ENCODE measurements around the gene CPSF3.

Gene CPSF3

GRCh38 chr2:9380702-9381628 is 42.5 kb upstream of the CPSF3 start:
- Histone ChIP-seq H2BK5ac (ENCODE audit: low read depth, low read length, poor library complexity, severe bottlenecking) (no peak overlapping the region), H2BK120ac (ENCODE audit: low read depth, low read length) (peak overlapping the region; percentile 56), H3K18ac (ENCODE audit: low read depth in 1 of 2, low read length in 2 of 2) (peak overlapping the region; percentile 65 to 97), H2BK15ac (ENCODE audit: low read depth, poor library complexity, severe bottlenecking) (peak overlapping the region; percentile 30), H2AFZ (ENCODE audit: low read depth, low read length) (no peak overlapping the region), H3K79me1 (replicated peaks; ENCODE audit: low read length, poor library complexity, severe bottlenecking) (peaks cover 10% of the 10 kb centered on the region), H2BK12ac (ENCODE audit: low read length in 2 of 2) (peak overlapping the region; percentile 60 to 70), H3K14ac (ENCODE audit: low read length in 2 of 2) (peak overlapping the region in 1 of 2 experiments; percentile 72), H3K23ac (ENCODE audit: low read length in 2 of 2) (peak overlapping the region in 1 of 2 experiments; percentile 16), H3K9ac (ENCODE audit: low read length) (peak overlapping the region; percentile 81), H3K4ac (ENCODE audit: low read depth in 1 of 2, low read length in 2 of 2) (peak overlapping the region; percentile 50 to 72), H3K4me3 (ENCODE audit: insufficient read depth in 1 of 2, low read depth in 1 of 2, low read length in 2 of 2) (peak overlapping the region in 1 of 2 experiments; percentile 39), H3K4me1 (ENCODE audit: control insufficient read depth, insufficient read depth, low read depth, low read length) (peaks cover 34% of the 10 kb centered on the region), H2AK5ac (ENCODE audit: low read length, severe bottlenecking) (peak overlapping the region; percentile 13), H4K8ac (ENCODE audit: low read length) (peak overlapping the region; percentile 54), H3K36me3 (ENCODE audit: control insufficient read depth in 1 of 2, insufficient read depth in 2 of 2, low read depth in 1 of 2, low read length in 2 of 2) (peaks cover 20 to 58% of the 10 kb centered on the region in 2 experiments), H3K27me3 (ENCODE audit: control insufficient read depth in 1 of 2, insufficient read depth in 1 of 2, low read length in 2 of 2) (no peaks in the 10 kb centered on the region), H4K91ac (ENCODE audit: low read length) (peak overlapping the region; percentile 62), H3K9me3 (ENCODE audit: control insufficient read depth, low read length) (no peaks in the 10 kb centered on the region), H3K27ac (ENCODE audit: low read length, poor library complexity, severe bottlenecking) (peak overlapping the region; percentile 85), H3K4me2 (ENCODE audit: low read length, poor library complexity, severe bottlenecking) (no peak overlapping the region)
- DNase-seq: peak; percentile 94
- WGBS: 51% methylated on average over 18 of the region's 18 CpGs

GRCh38 chr2:9382604-9383235 is 40.7 kb upstream of the CPSF3 start:
- DNase-seq: no peak
- Histone ChIP-seq H2BK120ac (ENCODE audit: low read depth, low read length) (no peak overlapping the region), H3K4me3 (ENCODE audit: insufficient read depth in 1 of 2, low read depth in 1 of 2, low read length in 2 of 2) (no peak overlapping the region), H2AK5ac (ENCODE audit: low read length, severe bottlenecking) (peak overlapping the region; percentile 64), H3K27me3 (ENCODE audit: control insufficient read depth in 1 of 2, insufficient read depth in 1 of 2, low read length in 2 of 2) (no peaks in the 10 kb centered on the region), H3K4ac (ENCODE audit: low read depth in 1 of 2, low read length in 2 of 2) (no peak overlapping the region), H3K23ac (ENCODE audit: low read length in 2 of 2) (no peak overlapping the region), H3K27ac (ENCODE audit: low read length, poor library complexity, severe bottlenecking) (peak overlapping the region; percentile 22), H3K4me2 (ENCODE audit: low read length, poor library complexity, severe bottlenecking) (no peak overlapping the region), H3K79me1 (replicated peaks; ENCODE audit: low read length, poor library complexity, severe bottlenecking) (peaks cover 7% of the 10 kb centered on the region), H4K91ac (ENCODE audit: low read length) (peak overlapping the region; percentile 36), H4K8ac (ENCODE audit: low read length) (no peak overlapping the region), H3K9me3 (ENCODE audit: control insufficient read depth, low read length) (no peaks in the 10 kb centered on the region), H3K9ac (ENCODE audit: low read length) (no peak overlapping the region), H2BK12ac (ENCODE audit: low read length in 2 of 2) (peak overlapping the region in 1 of 2 experiments; percentile 55), H2AFZ (ENCODE audit: low read depth, low read length) (no peak overlapping the region), H3K18ac (ENCODE audit: low read depth in 1 of 2, low read length in 2 of 2) (no peak overlapping the region), H2BK15ac (ENCODE audit: low read depth, poor library complexity, severe bottlenecking) (no peak overlapping the region), H3K4me1 (ENCODE audit: control insufficient read depth, insufficient read depth, low read depth, low read length) (peaks cover 35% of the 10 kb centered on the region), H2BK5ac (ENCODE audit: low read depth, low read length, poor library complexity, severe bottlenecking) (no peak overlapping the region), H3K36me3 (ENCODE audit: control insufficient read depth in 1 of 2, insufficient read depth in 2 of 2, low read depth in 1 of 2, low read length in 2 of 2) (peaks cover 18 to 57% of the 10 kb centered on the region in 2 experiments), H3K14ac (ENCODE audit: low read length in 2 of 2) (no peak overlapping the region)
- 91% methylated on average over 6 of the region's 6 CpGs for WGBS

- H4K8ac ChIP-seq (ENCODE audit: low read length): no peak overlapping the region
- no peak overlapping the region for H3K23ac ChIP-seq (ENCODE audit: low read length in 2 of 2)
- peaks cover 26% of the 10 kb centered on the region for H3K4me1 ChIP-seq (ENCODE audit: control insufficient read depth, insufficient read depth, low read depth, low read length)
- H2AK5ac ChIP-seq (ENCODE audit: low read length, severe bottlenecking): no peak overlapping the region
- H3K18ac ChIP-seq (ENCODE audit: low read depth in 1 of 2, low read length in 2 of 2): no peak overlapping the region
- no peak overlapping the region for H3K4me2 ChIP-seq (ENCODE audit: low read length, poor library complexity, severe bottlenecking)
- no peak overlapping the region for H3K14ac ChIP-seq (ENCODE audit: low read length in 2 of 2)
- no peak overlapping the region for H2BK15ac ChIP-seq (ENCODE audit: low read depth, poor library complexity, severe bottlenecking)
- H2AFZ ChIP-seq (ENCODE audit: low read depth, low read length): no peak overlapping the region
- no peaks in the 10 kb centered on the region for H3K27me3 ChIP-seq (ENCODE audit: control insufficient read depth in 1 of 2, insufficient read depth in 1 of 2, low read length in 2 of 2)
- H3K9ac ChIP-seq (ENCODE audit: low read length): no peak overlapping the region
- H4K91ac ChIP-seq (ENCODE audit: low read length): no peak overlapping the region
- H2BK12ac ChIP-seq (ENCODE audit: low read length in 2 of 2): no peak overlapping the region
- H3K27ac ChIP-seq (ENCODE audit: low read length, poor library complexity, severe bottlenecking): no peak overlapping the region
- no peak overlapping the region for H3K4ac ChIP-seq (ENCODE audit: low read depth in 1 of 2, low read length in 2 of 2)
- WGBS: 98% methylated on average over 4 of the region's 4 CpGs
- H2BK120ac ChIP-seq (ENCODE audit: low read depth, low read length): no peak overlapping the region
- peaks cover 32 to 69% of the 10 kb centered on the region in 2 experiments for H3K36me3 ChIP-seq (ENCODE audit: control insufficient read depth in 1 of 2, insufficient read depth in 2 of 2, low read depth in 1 of 2, low read length in 2 of 2)
- no peaks in the 10 kb centered on the region for H3K9me3 ChIP-seq (ENCODE audit: control insufficient read depth, low read length)
- no peak for DNase-seq
- peaks cover 10% of the 10 kb centered on the region for H3K79me1 ChIP-seq (replicated peaks; ENCODE audit: low read length, poor library complexity, severe bottlenecking)
- H3K4me3 ChIP-seq (ENCODE audit: insufficient read depth in 1 of 2, low read depth in 1 of 2, low read length in 2 of 2): no peak overlapping the region
- no peak overlapping the region for H2BK5ac ChIP-seq (ENCODE audit: low read depth, low read length, poor library complexity, severe bottlenecking)
These were observed 38.9 kb upstream of the CPSF3 start for GRCh38 chr2:9384521-9384920.

- no peak overlapping the region for H2BK15ac ChIP-seq (ENCODE audit: low read depth, poor library complexity, severe bottlenecking)
- no peaks in the 10 kb centered on the region for H3K9me3 ChIP-seq (ENCODE audit: control insufficient read depth, low read length)
- H4K91ac ChIP-seq (ENCODE audit: low read length): no peak overlapping the region
- no peak for DNase-seq
- no peak overlapping the region for H2BK5ac ChIP-seq (ENCODE audit: low read depth, low read length, poor library complexity, severe bottlenecking)
- peak overlapping the region; percentile 85 for H3K27ac ChIP-seq (ENCODE audit: low read length, poor library complexity, severe bottlenecking)
- H3K27me3 ChIP-seq (ENCODE audit: control insufficient read depth in 1 of 2, insufficient read depth in 1 of 2, low read length in 2 of 2): no peaks in the 10 kb centered on the region
- no peak overlapping the region for H3K4me2 ChIP-seq (ENCODE audit: low read length, poor library complexity, severe bottlenecking)
- H3K4me1 ChIP-seq (ENCODE audit: control insufficient read depth, insufficient read depth, low read depth, low read length): peaks cover 28% of the 10 kb centered on the region
- H3K36me3 ChIP-seq (ENCODE audit: control insufficient read depth in 1 of 2, insufficient read depth in 2 of 2, low read depth in 1 of 2, low read length in 2 of 2): peaks cover 44 to 82% of the 10 kb centered on the region in 2 experiments
- no peak overlapping the region for H3K14ac ChIP-seq (ENCODE audit: low read length in 2 of 2)
- H2BK120ac ChIP-seq (ENCODE audit: low read depth, low read length): no peak overlapping the region
- H3K18ac ChIP-seq (ENCODE audit: low read depth in 1 of 2, low read length in 2 of 2): no peak overlapping the region
- H2AK5ac ChIP-seq (ENCODE audit: low read length, severe bottlenecking): peak overlapping the region; percentile 36
- peaks cover 20% of the 10 kb centered on the region for H3K79me1 ChIP-seq (replicated peaks; ENCODE audit: low read length, poor library complexity, severe bottlenecking)
- WGBS: 89% methylated on average over 6 of the region's 6 CpGs
- H3K9ac ChIP-seq (ENCODE audit: low read length): no peak overlapping the region
- H3K23ac ChIP-seq (ENCODE audit: low read length in 2 of 2): no peak overlapping the region
- H2AFZ ChIP-seq (ENCODE audit: low read depth, low read length): no peak overlapping the region
- no peak overlapping the region for H4K8ac ChIP-seq (ENCODE audit: low read length)
- H2BK12ac ChIP-seq (ENCODE audit: low read length in 2 of 2): no peak overlapping the region
- no peak overlapping the region for H3K4me3 ChIP-seq (ENCODE audit: insufficient read depth in 1 of 2, low read depth in 1 of 2, low read length in 2 of 2)
- no peak overlapping the region for H3K4ac ChIP-seq (ENCODE audit: low read depth in 1 of 2, low read length in 2 of 2)
These were observed 37.6 kb upstream of the CPSF3 start for GRCh38 chr2:9385841-9386240.

Measured in mesenchymal stem cell (in vitro differentiated cells and primary cell).